Nephron progenitor cell (in vitro differentiated cells): Measurements from ENCODE around the gene ZDHHC8.

Experiments
- DNase-seq: peaks from one replicate; pipeline ENCODE4 v3.0.0; 2021
- H3K27ac Mint-ChIP-seq: 2 replicates; pipeline ENCODE4 v1.8.0; 2021; ENCODE audit warnings: mild to moderate bottlenecking, moderate library complexity, mixed read lengths
- H3K27me3 Mint-ChIP-seq: 2 replicates; pipeline ENCODE4 v1.8.0; 2021; ENCODE audit warnings: mild to moderate bottlenecking, low read depth, mixed read lengths; ENCODE audit not compliant: poor library complexity
- H3K36me3 Mint-ChIP-seq: 2 replicates; pipeline ENCODE4 v1.8.0; 2021; ENCODE audit warnings: low read depth, mixed read lengths
- H3K4me1 Mint-ChIP-seq: 2 replicates; pipeline ENCODE4 v1.8.0; 2021; ENCODE audit warnings: mixed read lengths
- H3K4me3 Mint-ChIP-seq: 2 replicates; pipeline ENCODE4 v1.8.0; 2021; ENCODE audit warnings: mild to moderate bottlenecking, moderate library complexity, mixed read lengths
- H3K9me3 Mint-ChIP-seq: 2 replicates; pipeline ENCODE4 v1.8.0; 2021; ENCODE audit warnings: mild to moderate bottlenecking, moderate library complexity, mixed read lengths
- TF ChIP-seq, protein P1 (sequence below): fragments of 200-600 bp; sonication (generic); IDR thresholded peaks from 2 replicates; pipeline ENCODE4 v1.5.0; 2021; ENCODE audit warnings: antibody characterized with exemption

Gene ZDHHC8

GRCh38 chr22:20107471-20107901, 24.1 kb upstream of the ZDHHC8 start:
- H3K9me3 Mint-ChIP-seq: no peaks in the 10 kb centered on the region
- H3K4me1 Mint-ChIP-seq: no peaks in the 10 kb centered on the region
- peaks cover 22% of the 10 kb centered on the region for H3K36me3 Mint-ChIP-seq
- no peak overlapping the region for H3K4me3 Mint-ChIP-seq
- TF ChIP-seq, protein P1, sequence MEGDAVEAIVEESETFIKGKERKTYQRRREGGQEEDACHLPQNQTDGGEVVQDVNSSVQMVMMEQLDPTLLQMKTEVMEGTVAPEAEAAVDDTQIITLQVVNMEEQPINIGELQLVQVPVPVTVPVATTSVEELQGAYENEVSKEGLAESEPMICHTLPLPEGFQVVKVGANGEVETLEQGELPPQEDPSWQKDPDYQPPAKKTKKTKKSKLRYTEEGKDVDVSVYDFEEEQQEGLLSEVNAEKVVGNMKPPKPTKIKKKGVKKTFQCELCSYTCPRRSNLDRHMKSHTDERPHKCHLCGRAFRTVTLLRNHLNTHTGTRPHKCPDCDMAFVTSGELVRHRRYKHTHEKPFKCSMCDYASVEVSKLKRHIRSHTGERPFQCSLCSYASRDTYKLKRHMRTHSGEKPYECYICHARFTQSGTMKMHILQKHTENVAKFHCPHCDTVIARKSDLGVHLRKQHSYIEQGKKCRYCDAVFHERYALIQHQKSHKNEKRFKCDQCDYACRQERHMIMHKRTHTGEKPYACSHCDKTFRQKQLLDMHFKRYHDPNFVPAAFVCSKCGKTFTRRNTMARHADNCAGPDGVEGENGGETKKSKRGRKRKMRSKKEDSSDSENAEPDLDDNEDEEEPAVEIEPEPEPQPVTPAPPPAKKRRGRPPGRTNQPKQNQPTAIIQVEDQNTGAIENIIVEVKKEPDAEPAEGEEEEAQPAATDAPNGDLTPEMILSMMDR: no peak
- no peak for DNase-seq
- no peaks in the 10 kb centered on the region for H3K27me3 Mint-ChIP-seq
- H3K27ac Mint-ChIP-seq: no peak overlapping the region

DNA sequence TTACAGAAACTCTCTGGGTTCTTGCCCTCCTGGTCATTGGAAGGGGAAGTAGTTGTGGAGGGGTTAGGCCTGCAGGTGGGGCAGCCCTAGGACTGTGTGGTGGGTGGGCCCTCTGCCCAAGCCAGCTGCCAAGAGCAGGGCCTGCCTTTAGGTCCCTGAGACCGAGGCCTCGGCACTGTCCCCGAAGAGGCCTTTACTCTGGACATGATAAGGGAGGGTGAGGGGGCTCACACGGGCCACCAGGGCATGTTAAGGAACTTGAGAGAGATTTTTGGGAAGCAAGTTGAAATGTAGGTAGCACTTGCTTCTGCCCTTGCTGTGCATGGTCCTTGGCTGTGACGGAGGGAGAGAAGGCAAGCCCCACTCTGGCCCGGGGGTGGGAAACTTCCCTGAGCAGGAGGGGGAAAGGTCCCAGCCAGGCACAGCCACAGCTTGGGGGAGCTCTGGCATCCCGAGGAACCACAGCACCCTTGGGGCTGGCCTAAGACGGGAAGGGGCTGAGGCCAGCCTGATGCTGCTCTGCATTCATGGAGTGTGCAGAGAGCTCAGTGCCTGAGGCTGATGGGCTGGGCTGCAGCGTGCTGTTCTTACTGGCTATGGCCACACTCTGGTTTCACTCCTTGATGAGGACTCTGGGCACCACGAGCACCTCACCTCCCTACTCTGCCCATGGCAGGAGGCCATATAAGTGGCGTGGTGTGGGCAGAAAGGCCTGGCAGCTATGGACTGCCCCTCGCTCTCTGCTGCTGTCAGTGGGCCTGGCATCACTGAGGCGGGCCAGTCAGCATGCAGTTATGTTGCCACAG, 23.4 kb upstream of the ZDHHC8 start:
- TF ChIP-seq, protein P1: no peak
- Mint-ChIP-seq H3K4me3 (no peak overlapping the region), H3K36me3 (peaks cover 17% of the 10 kb centered on the region), H3K27ac (no peak overlapping the region), H3K9me3 (no peaks in the 10 kb centered on the region), H3K4me1 (no peaks in the 10 kb centered on the region), H3K27me3 (no peaks in the 10 kb centered on the region)
- no peak for DNase-seq

- H3K36me3 Mint-ChIP-seq: peaks cover 10% of the 10 kb centered on the region
- H3K27me3 Mint-ChIP-seq: no peaks in the 10 kb centered on the region
- H3K4me3 Mint-ChIP-seq: no peak overlapping the region
- no peak overlapping the region for H3K27ac Mint-ChIP-seq
- TF ChIP-seq, protein P1: no peak
- no peaks in the 10 kb centered on the region for H3K4me1 Mint-ChIP-seq
- no peaks in the 10 kb centered on the region for H3K9me3 Mint-ChIP-seq
- DNase-seq: no peak
Observed at GRCh38 chr22:20108757-20109230, 22.8 kb upstream of the ZDHHC8 start.

DNA sequence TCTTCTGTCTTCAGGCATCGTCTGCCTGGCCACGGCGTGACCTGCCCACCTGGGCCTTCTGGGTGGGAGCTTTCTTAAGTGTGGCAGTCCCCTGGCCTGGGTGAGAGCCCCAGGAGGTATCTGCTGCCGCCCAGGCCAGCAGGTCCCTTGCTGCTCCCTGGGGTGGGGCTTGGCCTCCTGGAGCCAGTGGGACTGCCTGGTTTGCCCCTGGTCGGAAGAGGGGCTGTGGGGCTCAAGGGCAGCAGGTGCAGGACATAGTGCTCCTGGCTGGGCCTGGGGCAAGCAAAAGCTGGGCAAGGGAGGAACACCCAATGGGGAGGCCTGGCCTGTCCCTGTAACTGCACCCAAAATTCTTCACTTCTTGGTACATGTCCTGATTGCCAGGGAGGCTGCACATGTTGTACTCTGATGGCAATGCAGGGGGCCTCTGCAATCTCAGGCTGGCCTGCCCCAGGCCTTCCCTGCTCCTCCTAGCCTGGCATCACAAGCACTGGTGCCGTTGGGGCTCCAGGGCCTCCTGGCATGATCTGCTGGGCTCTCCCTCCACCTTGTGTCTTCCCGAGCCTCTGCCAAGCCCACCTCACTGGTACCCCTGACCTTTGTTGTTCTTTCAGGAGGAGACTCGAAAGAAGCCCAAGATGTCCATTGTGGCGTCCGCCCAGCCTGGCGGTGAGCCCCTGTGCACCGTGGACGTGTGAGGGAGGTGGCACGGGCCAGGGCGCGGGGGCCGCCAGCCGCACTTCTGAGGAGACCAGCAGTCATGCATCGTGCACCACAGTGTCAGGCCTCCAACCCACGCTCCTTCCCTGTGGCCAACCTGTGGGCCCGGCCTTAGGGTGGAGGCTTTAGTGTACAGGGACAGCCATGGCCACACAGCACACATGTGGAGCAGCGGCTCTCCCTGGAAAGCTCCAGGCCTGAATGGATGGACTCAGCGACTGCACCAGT, 21.9 kb upstream of the ZDHHC8 start:
- DNase-seq: no peak
- Mint-ChIP-seq H3K27me3 (no peaks in the 10 kb centered on the region), H3K4me1 (no peaks in the 10 kb centered on the region), H3K4me3 (no peak overlapping the region), H3K36me3 (peaks cover 13% of the 10 kb centered on the region), H3K9me3 (no peaks in the 10 kb centered on the region), H3K27ac (no peak overlapping the region)
- TF ChIP-seq, protein P1: no peak

GRCh38 chr22:20110359-20110985, 21.1 kb upstream of the ZDHHC8 start:
- Mint-ChIP-seq H3K27me3 (no peaks in the 10 kb centered on the region), H3K9me3 (no peaks in the 10 kb centered on the region), H3K27ac (peak overlapping the region; percentile 75), H3K4me1 (peaks cover 4% of the 10 kb centered on the region), H3K4me3 (no peak overlapping the region), H3K36me3 (peaks cover 18% of the 10 kb centered on the region)
- DNase-seq: no peak
- TF ChIP-seq, protein P1: no peak
